ENCODE data around the gene BEST4. TPM values are rescaled to one million over a fixed set of nuclear protein-coding genes. Genes with fewer than 3 reads are reported as not detected.

BEST4 gene
- total RNA-seq, 1 experiment from 2014 or later = 0.15 TPM

DNA sequence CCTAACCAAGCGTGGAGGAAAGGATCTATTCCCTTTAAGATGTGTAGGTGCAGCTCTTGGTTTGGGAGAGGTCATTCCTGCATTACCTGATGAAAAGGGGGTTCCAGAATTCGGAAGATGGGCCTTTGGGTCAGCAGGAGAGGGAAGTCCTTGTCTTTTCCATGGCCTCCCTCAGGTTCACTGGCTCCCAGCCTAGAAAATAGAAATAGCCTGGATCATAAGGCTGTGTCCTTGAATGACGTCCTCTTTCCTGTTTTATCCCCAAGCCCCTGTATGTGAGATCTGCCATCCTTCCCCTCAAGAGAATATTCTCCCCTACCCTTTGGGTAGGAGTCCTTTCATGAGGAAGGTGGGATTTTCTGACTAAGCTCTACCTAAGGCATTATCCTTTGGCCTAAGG is 27.1 kb downstream of the BEST4 start:
- Histone ChIP-seq H3K36me3 (ENCODE audit: control insufficient read depth, insufficient read depth, low read length) (peaks cover 27% of the 10 kb centered on the region), H3K9me3 (ENCODE audit: control insufficient read depth, insufficient read depth, low read depth, low read length) (no peaks in the 10 kb centered on the region), H3K27ac (ENCODE audit: low read length) (no peak overlapping the region), H3K4me3 (ENCODE audit: low read depth in 2 of 2, low read length in 2 of 2) (no peak overlapping the region), H3K27me3 (ENCODE audit: control insufficient read depth, insufficient read depth, low read length) (no peaks in the 10 kb centered on the region), H3K4me1 (ENCODE audit: control insufficient read depth, insufficient read depth, low read length) (no peaks in the 10 kb centered on the region)
- ATAC-seq (no peak), DNase-seq (ENCODE audit: low read depth, low spot score) (no peak)
- in situ Hi-C loops (cut with HindIII; ENCODE audit: low pct_unique_long_range_greater_than_20kb, low sequenced_read_pairs) = no loop called here
- POLR2A ChIA-PET = no interaction called here
- intact Hi-C loops (cut with micrococcal nuclease; ENCODE audit: unreplicated experiment) = no loop called here
- CTCF ChIA-PET = no interaction called here
- no TSS peak for BruUV-seq (replicated peaks)
- TF ChIP-seq SIN3A (IDR thresholded peaks at IDR 0.05; ENCODE audit: borderline replicate concordance, insufficient read depth, low read depth, low read length) = no peak
- TF ChIP-seq TCF7L2 (IDR thresholded peaks at IDR 0.05; ENCODE audit: low read depth, low read length) = no peak
- TF ChIP-seq, protein P1, sequence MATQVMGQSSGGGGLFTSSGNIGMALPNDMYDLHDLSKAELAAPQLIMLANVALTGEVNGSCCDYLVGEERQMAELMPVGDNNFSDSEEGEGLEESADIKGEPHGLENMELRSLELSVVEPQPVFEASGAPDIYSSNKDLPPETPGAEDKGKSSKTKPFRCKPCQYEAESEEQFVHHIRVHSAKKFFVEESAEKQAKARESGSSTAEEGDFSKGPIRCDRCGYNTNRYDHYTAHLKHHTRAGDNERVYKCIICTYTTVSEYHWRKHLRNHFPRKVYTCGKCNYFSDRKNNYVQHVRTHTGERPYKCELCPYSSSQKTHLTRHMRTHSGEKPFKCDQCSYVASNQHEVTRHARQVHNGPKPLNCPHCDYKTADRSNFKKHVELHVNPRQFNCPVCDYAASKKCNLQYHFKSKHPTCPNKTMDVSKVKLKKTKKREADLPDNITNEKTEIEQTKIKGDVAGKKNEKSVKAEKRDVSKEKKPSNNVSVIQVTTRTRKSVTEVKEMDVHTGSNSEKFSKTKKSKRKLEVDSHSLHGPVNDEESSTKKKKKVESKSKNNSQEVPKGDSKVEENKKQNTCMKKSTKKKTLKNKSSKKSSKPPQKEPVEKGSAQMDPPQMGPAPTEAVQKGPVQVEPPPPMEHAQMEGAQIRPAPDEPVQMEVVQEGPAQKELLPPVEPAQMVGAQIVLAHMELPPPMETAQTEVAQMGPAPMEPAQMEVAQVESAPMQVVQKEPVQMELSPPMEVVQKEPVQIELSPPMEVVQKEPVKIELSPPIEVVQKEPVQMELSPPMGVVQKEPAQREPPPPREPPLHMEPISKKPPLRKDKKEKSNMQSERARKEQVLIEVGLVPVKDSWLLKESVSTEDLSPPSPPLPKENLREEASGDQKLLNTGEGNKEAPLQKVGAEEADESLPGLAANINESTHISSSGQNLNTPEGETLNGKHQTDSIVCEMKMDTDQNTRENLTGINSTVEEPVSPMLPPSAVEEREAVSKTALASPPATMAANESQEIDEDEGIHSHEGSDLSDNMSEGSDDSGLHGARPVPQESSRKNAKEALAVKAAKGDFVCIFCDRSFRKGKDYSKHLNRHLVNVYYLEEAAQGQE (IDR thresholded peaks at IDR 0.05; ENCODE audit: insufficient read depth in 1 of 2, low read depth in 2 of 2, low read length in 1 of 2) = no peak
- TF ChIP-seq, protein P2, sequence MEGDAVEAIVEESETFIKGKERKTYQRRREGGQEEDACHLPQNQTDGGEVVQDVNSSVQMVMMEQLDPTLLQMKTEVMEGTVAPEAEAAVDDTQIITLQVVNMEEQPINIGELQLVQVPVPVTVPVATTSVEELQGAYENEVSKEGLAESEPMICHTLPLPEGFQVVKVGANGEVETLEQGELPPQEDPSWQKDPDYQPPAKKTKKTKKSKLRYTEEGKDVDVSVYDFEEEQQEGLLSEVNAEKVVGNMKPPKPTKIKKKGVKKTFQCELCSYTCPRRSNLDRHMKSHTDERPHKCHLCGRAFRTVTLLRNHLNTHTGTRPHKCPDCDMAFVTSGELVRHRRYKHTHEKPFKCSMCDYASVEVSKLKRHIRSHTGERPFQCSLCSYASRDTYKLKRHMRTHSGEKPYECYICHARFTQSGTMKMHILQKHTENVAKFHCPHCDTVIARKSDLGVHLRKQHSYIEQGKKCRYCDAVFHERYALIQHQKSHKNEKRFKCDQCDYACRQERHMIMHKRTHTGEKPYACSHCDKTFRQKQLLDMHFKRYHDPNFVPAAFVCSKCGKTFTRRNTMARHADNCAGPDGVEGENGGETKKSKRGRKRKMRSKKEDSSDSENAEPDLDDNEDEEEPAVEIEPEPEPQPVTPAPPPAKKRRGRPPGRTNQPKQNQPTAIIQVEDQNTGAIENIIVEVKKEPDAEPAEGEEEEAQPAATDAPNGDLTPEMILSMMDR (IDR thresholded peaks at IDR 0.05) = no peak
- no peak for TF ChIP-seq POLR2AphosphoS5 (IDR thresholded peaks at IDR 0.05; ENCODE audit: low read depth, low read length)

DNA sequence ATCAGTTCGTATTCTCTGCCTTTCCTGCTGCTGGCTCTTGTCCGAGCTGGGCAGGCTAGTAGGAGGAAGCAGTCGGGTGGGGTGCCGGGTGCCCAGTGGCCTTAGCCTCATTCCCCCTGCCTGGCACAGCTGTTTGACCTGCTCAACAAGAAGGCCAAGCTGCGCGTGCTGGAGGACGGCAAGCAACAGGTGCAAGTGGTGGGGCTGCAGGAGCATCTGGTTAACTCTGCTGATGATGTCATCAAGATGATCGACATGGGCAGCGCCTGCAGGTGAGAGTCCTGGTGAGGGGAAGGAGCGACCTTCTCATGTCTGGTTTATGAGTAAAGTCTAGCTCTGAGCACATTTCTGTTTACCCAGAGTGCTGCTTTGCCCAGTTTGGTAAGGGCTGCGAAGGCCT is 28.9 kb downstream of the BEST4 start:
- CTCF ChIA-PET = no interaction called here
- no TSS peak for BruUV-seq (replicated peaks)
- H3K36me3 ChIP-seq (ENCODE audit: control insufficient read depth, insufficient read depth, low read length) = peaks cover 27% of the 10 kb centered on the region
- intact Hi-C loops (cut with micrococcal nuclease; ENCODE audit: unreplicated experiment) (no loop called here), in situ Hi-C loops (cut with HindIII; ENCODE audit: low pct_unique_long_range_greater_than_20kb, low sequenced_read_pairs) (no loop called here)
- DNase-seq (ENCODE audit: low read depth, low spot score) = no peak
- no peaks in the 10 kb centered on the region for H3K27me3 ChIP-seq (ENCODE audit: control insufficient read depth, insufficient read depth, low read length)
- H3K27ac ChIP-seq (ENCODE audit: low read length) = no peak overlapping the region
- no peaks in the 10 kb centered on the region for H3K4me1 ChIP-seq (ENCODE audit: control insufficient read depth, insufficient read depth, low read length)
- POLR2A ChIA-PET = no interaction called here
- H3K4me3 ChIP-seq (ENCODE audit: low read depth in 2 of 2, low read length in 2 of 2) = no peak overlapping the region
- no peaks in the 10 kb centered on the region for H3K9me3 ChIP-seq (ENCODE audit: control insufficient read depth, insufficient read depth, low read depth, low read length)
- TF ChIP-seq, protein P1 (IDR thresholded peaks at IDR 0.05; ENCODE audit: insufficient read depth in 1 of 2, low read depth in 2 of 2, low read length in 1 of 2) = no peak
- TF ChIP-seq POLR2AphosphoS5 (IDR thresholded peaks at IDR 0.05; ENCODE audit: low read depth, low read length) (no peak), SIN3A (IDR thresholded peaks at IDR 0.05; ENCODE audit: borderline replicate concordance, insufficient read depth, low read depth, low read length) (no peak), TCF7L2 (IDR thresholded peaks at IDR 0.05; ENCODE audit: low read depth, low read length) (no peak)
- TF ChIP-seq, protein P2 (IDR thresholded peaks at IDR 0.05) = no peak
- no peak for ATAC-seq
